GM06990 (cell line): Measurements from ENCODE around the gene SUMO4.

ENCODE experiments used
- DNase-seq: peaks from one replicate; pipeline ENCODE4 v3.0.0-alpha.2; 2011; ENCODE audit not compliant: insufficient read length; ENCODE audit errors: extremely low read depth
- H3K27me3 ChIP-seq: replicated peaks from 2 replicates; pipeline ENCODE4 v1.6.0; 2011; ENCODE audit warnings: low read length; ENCODE audit not compliant: control insufficient read depth, insufficient read depth
- H3K36me3 ChIP-seq: 2 replicates; pipeline ENCODE4 v1.5.1; 2011; ENCODE audit warnings: low read length; ENCODE audit not compliant: control insufficient read depth, insufficient read depth
- H3K4me3 ChIP-seq: replicated peaks from 2 replicates; pipeline ENCODE4 v1.5.1; 2011; ENCODE audit warnings: low read depth, mild to moderate bottlenecking, control low read depth, low read length
- CTCF ChIP-seq: IDR thresholded peaks from 2 replicates; pipeline ENCODE4 v1.5.1; 2011; ENCODE audit warnings: low read length, control low read depth, mild to moderate bottlenecking, inconsistent platforms; ENCODE audit not compliant: insufficient read depth, poor library complexity, severe bottlenecking

Gene SUMO4

DNA sequence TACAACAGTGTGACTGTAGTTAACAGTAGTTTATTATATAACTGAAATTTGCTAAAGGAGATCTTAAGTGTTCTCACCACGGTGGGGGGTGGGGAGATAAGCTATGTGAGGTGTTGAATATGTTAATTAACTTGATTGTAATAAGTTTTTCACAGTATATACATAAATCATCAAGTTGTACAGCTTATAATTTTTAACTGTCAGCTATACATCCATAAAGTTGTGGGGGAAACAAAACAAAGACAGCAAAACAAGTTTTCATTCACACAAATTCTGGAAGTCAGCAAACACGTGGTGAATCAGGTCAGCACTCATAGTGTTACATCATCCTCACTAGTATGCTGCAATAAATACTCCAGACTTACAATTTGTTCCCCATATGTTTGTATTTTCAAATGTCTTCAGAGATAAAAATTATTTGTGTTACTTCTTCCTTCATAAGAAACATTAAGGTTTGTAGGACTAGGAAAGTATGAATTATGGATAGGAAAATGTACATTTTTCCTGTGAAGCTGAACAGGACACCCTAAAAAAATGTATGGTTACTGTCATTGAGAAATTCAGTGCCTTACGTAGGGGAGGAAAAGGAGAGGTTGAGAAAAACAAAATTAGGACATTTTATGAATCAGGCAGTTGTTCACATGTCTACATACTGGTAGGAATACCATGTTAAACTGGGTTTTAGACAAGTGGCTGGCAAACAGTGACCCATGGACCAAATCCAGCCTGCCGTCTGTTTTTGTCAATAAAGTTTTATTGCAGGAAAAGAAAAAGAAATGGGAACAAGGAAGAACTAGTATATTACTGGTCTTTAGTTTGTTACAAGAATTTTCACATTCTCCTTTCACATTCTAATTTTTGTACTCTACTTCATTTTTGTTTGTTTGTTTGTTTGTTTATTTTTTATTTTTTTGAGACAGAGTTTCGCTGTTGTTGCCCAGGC, 6.0 kb downstream of the SUMO4 start:
- H3K36me3 ChIP-seq, result peaks cover 4% of the 10 kb centered on the region
- no peaks in the 10 kb centered on the region for H3K27me3 ChIP-seq
- DNase-seq, result no peak
- TF ChIP-seq CTCF, result no peak
- no peak overlapping the region for H3K4me3 ChIP-seq

DNA sequence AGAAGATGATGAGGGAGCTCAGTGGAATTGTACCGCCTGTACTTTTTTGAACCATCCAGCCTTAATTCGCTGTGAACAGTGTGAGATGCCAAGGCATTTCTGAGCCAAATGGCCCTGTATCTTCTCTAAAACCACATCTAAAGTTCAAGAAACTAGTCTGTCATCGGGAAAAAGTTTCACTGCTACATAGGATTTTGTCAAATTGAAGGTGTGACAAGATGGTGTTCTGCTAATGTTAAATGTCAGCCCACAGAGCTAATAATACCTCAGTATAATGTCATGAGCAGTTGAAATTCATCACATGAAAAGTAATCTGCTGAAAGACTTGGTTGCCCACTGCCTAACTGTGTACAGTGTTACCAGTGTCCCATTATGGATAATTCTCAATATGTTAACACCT, 9.6 kb downstream of the SUMO4 start:
- H3K4me3 ChIP-seq, result no peak overlapping the region
- no peak for TF ChIP-seq CTCF
- H3K36me3 ChIP-seq, result peaks cover 4% of the 10 kb centered on the region
- DNase-seq, result no peak
- H3K27me3 ChIP-seq, result no peaks in the 10 kb centered on the region

DNA sequence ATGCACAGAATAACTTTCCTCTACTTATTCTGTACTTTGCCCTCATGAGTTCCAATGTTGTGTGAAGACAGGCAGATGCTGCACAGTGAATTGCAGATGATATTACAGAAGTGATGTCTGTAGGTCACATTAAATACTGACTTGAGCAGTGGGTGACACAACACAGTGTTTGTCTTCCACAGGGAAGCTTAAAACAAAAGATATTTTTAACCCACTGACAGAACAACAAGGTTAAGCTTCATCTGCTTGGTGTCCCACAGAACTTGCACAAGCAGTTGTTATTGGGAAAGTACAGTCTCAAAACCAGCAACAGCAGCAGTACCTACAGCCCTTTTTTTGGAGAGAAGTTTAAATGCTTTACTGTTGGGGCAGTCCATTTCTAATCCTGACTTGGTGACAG, 10.5 kb downstream of the SUMO4 start:
- Histone ChIP-seq H3K27me3 (no peaks in the 10 kb centered on the region), H3K36me3 (peaks cover 4% of the 10 kb centered on the region), H3K4me3 (no peak overlapping the region)
- no peak for TF ChIP-seq CTCF
- DNase-seq, result no peak

- Histone ChIP-seq H3K4me3 (no peak overlapping the region), H3K36me3 (peaks cover 4% of the 10 kb centered on the region), H3K27me3 (no peaks in the 10 kb centered on the region)
- no peak for DNase-seq
- TF ChIP-seq CTCF, result no peak
These were observed 13.9 kb downstream of the SUMO4 start for GRCh38 chr6:149414009-149414408.

DNA sequence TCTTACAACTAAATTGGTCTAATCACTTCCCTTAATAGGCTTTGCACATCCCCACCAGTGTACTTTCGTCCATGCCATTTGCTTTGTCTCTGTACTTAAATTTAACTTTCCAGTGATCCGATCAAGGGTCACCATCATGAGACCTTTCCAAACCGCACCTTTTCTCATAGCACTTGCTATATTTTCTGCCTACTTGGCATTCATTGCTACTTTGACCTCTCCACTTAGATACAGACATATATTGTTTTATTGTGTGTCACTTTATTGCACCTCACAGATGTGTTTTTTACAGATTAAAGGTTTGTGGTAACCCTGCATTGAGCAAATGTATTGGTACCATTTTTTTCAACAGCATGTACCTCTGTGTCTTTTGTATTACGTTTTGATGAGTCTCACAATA, 14.8 kb downstream of the SUMO4 start:
- no peak for TF ChIP-seq CTCF
- Histone ChIP-seq H3K36me3 (peaks cover 3% of the 10 kb centered on the region), H3K27me3 (no peaks in the 10 kb centered on the region), H3K4me3 (no peak overlapping the region)
- no peak for DNase-seq
